HG03378 (cell line): ENCODE data around the gene SLC35G6.
"Not testable (repeated sequence)": the region's sequence is repeated elsewhere in the genome, so short reads cannot be mapped to it uniquely, and the experiment has no call there.

ENCODE experiments used
- ATAC-seq: cut with Tn5 transposase; IDR thresholded peaks from one replicate; pipeline ENCODE4 v1.9.1; 2021; ENCODE audit warnings: mild to moderate bottlenecking, moderate library complexity; ENCODE audit not compliant: unreplicated experiment

Gene SLC35G6

GRCh38 chr17:7481275-7481674 lies at the start of gene SLC35G6:
TSS of gene SLC35G6 (plus strand) at chr17:7481446. CDS start at chr17:7481517, 71 bp downstream.
- not testable (repeated sequence) for ATAC-seq

- ATAC-seq: no peak
Measured at GRCh38 chr17:7432296-7432695, 49.0 kb upstream of the SLC35G6 start.

GRCh38 chr17:7435676-7436555 lies 45.3 kb upstream of the SLC35G6 start:
- peak; percentile 29 for ATAC-seq

GRCh38 chr17:7436556-7437368 lies 44.5 kb upstream of the SLC35G6 start:
- ATAC-seq: no peak

- ATAC-seq: no peak
Measured at GRCh38 chr17:7437369-7437863, 43.8 kb upstream of the SLC35G6 start.

GRCh38 chr17:7437950-7438614 lies 43.2 kb upstream of the SLC35G6 start:
- ATAC-seq: no peak

GRCh38 chr17:7438656-7439460 lies 42.4 kb upstream of the SLC35G6 start:
- no peak for ATAC-seq

- no peak for ATAC-seq
Measured at GRCh38 chr17:7439462-7440112, 41.7 kb upstream of the SLC35G6 start, which contains the start of gene FGF11. TSS of gene FGF11 (plus strand) at chr17:7439512. CDS start at chr17:7439621, 109 bp downstream.

- ATAC-seq: no peak
Measured at GRCh38 chr17:7440113-7440833, 41.0 kb upstream of the SLC35G6 start.

- ATAC-seq: no peak
Measured at GRCh38 chr17:7440834-7441195, 40.4 kb upstream of the SLC35G6 start.

- ATAC-seq: no peak
Measured at GRCh38 chr17:7441266-7441665, 40.0 kb upstream of the SLC35G6 start.

GRCh38 chr17:7442142-7442541 lies 39.1 kb upstream of the SLC35G6 start:
- ATAC-seq: no peak

- no peak for ATAC-seq
Measured at GRCh38 chr17:7443499-7444485, 37.5 kb upstream of the SLC35G6 start.

- no peak for ATAC-seq
Measured at GRCh38 chr17:7444682-7445618, 36.3 kb upstream of the SLC35G6 start, which contains the start of gene CHRNB1. TSS of gene CHRNB1 (plus strand) at chr17:7445061. CDS start at chr17:7445128, 67 bp downstream.

GRCh38 chr17:7445619-7445968 lies 35.7 kb upstream of the SLC35G6 start:
- no peak for ATAC-seq

GRCh38 chr17:7448461-7448860 lies 32.8 kb upstream of the SLC35G6 start:
- ATAC-seq: no peak
